ENCODE data around the gene IL6ST.

DNA sequence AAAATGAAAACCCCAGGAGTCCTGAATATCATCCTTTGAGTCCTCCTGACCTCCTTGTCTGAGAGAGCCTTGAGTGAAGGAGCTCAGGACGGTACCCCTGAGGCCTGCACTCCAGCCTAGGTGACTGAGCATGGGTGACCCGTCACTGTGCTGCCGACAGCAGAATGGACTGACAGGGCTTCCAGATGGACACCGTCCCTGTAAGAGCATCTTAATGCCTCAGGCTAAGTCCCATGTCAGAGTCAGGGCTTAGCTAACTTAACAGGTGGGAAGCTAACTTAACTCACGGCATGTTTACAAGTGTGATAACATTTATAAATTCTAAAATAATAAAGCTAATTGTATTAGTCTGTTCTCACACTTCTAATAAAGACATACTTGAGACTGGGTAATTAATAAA lies 68.3 kb downstream of the IL6ST start:
- TF ChIP-seq, protein P1, sequence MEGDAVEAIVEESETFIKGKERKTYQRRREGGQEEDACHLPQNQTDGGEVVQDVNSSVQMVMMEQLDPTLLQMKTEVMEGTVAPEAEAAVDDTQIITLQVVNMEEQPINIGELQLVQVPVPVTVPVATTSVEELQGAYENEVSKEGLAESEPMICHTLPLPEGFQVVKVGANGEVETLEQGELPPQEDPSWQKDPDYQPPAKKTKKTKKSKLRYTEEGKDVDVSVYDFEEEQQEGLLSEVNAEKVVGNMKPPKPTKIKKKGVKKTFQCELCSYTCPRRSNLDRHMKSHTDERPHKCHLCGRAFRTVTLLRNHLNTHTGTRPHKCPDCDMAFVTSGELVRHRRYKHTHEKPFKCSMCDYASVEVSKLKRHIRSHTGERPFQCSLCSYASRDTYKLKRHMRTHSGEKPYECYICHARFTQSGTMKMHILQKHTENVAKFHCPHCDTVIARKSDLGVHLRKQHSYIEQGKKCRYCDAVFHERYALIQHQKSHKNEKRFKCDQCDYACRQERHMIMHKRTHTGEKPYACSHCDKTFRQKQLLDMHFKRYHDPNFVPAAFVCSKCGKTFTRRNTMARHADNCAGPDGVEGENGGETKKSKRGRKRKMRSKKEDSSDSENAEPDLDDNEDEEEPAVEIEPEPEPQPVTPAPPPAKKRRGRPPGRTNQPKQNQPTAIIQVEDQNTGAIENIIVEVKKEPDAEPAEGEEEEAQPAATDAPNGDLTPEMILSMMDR (IDR thresholded peaks at IDR 0.05) = no peak
- TF ChIP-seq POLR2A (IDR thresholded peaks at IDR 0.05) = no peak
